ENCODE data around the gene LEKR1.
A peak's percentile ranks its signal among the peaks of the same experiment; 100 is the strongest.
"Not testable (repeated sequence)": the region's sequence is repeated elsewhere in the genome, so short reads cannot be mapped to it uniquely, and the experiment has no call there.

The LEKR1 gene

DNA sequence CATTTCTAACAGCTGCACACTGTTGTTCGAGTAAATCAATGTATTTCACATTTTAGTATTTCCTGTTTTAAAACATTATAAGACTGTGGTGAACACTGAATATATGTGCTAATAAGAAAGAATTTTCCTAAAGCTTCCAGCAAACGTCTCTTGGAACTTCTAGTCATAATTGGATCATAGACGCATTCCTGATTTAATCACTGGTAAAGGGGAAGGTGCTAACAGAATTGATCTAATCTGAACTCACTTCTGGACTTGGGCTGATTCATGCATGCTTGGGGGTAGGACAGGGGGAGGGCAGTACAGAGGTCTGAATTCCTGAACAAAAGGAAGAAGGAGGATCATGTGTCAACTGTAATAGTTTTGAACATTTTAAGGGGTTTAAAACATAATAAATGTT, 7.3 kb upstream of the LEKR1 start:
- H3K4me1 ChIP-seq (ENCODE audit: control insufficient read depth, insufficient read depth, low read length): peaks cover 1% of the 10 kb centered on the region; the same call in 1 of the 2 replicates
- H3K36me3 ChIP-seq (ENCODE audit: control insufficient read depth, insufficient read depth, low read length): no peaks in the 10 kb centered on the region
- H3K27me3 ChIP-seq (ENCODE audit: control insufficient read depth, insufficient read depth, low read length): peaks cover 20% of the 10 kb centered on the region; the same call in 1 of the 2 replicates
- no CpG with 5 or more reads among the region's 3 CpGs for WGBS (ENCODE audit: insufficient coverage, insufficient read length)
- no peak overlapping the region for H3K4me3 ChIP-seq (ENCODE audit: low read length)
- H3K9me3 ChIP-seq (ENCODE audit: control insufficient read depth, insufficient read depth, low read length): no peaks in the 10 kb centered on the region
- no peak overlapping the region for H3K27ac ChIP-seq (ENCODE audit: low read length)
- DNase-seq (ENCODE audit: low read depth, low spot score): no peak

DNA sequence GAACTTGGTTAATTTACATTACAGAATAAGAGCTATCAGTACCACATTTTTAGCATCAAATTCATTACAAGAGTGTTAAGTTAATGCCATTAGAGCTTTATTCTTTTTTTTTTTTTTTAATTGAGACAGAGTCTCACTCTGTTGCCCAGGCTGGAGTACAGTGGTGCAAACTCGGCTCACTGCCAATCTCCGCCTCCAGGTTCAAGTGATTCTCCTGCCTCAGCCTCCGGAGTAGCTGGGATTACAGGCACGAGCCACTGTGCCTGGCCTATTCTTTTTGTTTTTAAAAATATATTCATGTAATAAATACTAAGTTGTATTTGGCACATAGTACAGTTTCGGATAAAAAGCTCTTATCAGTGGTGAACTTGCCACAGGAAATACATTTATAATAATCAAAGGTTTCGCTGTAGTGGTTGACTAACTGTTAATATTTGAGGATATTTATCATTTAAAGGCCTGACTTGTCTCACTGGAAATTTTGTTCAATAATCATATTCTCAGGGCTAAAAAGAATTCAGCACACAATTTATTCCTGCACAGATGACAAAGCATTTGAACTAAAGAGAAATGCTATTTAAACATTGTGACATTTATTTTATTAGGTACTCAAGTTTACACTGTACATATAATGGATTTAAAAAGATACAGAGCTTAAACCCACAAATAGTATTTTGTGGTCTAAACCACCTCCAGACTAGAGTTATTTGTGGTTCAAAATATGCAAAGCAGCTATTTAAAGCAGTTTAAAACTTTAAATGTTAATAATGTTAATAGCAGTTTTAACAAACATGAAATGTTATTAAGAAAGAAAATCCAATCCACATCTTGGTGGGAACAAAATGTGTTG, 6.1 kb upstream of the LEKR1 start:
- Histone ChIP-seq H3K4me3 (ENCODE audit: low read length) (no peak overlapping the region), H3K4me1 (ENCODE audit: control insufficient read depth, insufficient read depth, low read length) (peaks cover 1% of the 10 kb centered on the region; the same call in 1 of the 2 replicates), H3K9me3 (ENCODE audit: control insufficient read depth, insufficient read depth, low read length) (no peaks in the 10 kb centered on the region), H3K27ac (ENCODE audit: low read length) (no peak overlapping the region), H3K27me3 (ENCODE audit: control insufficient read depth, insufficient read depth, low read length) (peaks cover 23% of the 10 kb centered on the region), H3K36me3 (ENCODE audit: control insufficient read depth, insufficient read depth, low read length) (no peaks in the 10 kb centered on the region)
- no peak for DNase-seq (ENCODE audit: low read depth, low spot score)
- WGBS (ENCODE audit: insufficient coverage, insufficient read length): no CpG with 5 or more reads among the region's 6 CpGs

DNA sequence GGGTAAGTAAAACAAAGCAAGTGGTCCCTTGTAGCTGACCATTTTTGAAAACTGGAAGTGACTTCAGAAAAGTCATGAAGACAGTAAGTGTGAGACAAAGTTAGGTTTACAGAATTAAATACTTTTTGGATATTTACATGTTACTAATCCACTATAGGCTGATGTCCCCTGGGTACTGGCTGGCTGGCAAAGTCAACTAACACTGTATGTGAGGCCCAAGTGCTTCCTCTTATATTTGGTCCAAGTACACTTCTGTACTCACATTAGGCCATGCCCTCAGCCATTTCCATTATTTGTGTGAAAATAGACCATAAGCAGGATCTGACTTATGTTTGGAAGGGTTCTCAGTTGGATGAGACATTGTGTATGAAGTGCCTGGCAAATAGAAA, 5.5 kb upstream of the LEKR1 start:
- no peak for DNase-seq (ENCODE audit: low read depth, low spot score)
- H3K4me1 ChIP-seq (ENCODE audit: control insufficient read depth, insufficient read depth, low read length): peaks cover 1% of the 10 kb centered on the region; the same call in 1 of the 2 replicates
- no peaks in the 10 kb centered on the region for H3K9me3 ChIP-seq (ENCODE audit: control insufficient read depth, insufficient read depth, low read length)
- H3K4me3 ChIP-seq (ENCODE audit: low read length): no peak overlapping the region
- peaks cover 22% of the 10 kb centered on the region for H3K27me3 ChIP-seq (ENCODE audit: control insufficient read depth, insufficient read depth, low read length)
- no peaks in the 10 kb centered on the region for H3K36me3 ChIP-seq (ENCODE audit: control insufficient read depth, insufficient read depth, low read length)
- no peak overlapping the region for H3K27ac ChIP-seq (ENCODE audit: low read length)

DNA sequence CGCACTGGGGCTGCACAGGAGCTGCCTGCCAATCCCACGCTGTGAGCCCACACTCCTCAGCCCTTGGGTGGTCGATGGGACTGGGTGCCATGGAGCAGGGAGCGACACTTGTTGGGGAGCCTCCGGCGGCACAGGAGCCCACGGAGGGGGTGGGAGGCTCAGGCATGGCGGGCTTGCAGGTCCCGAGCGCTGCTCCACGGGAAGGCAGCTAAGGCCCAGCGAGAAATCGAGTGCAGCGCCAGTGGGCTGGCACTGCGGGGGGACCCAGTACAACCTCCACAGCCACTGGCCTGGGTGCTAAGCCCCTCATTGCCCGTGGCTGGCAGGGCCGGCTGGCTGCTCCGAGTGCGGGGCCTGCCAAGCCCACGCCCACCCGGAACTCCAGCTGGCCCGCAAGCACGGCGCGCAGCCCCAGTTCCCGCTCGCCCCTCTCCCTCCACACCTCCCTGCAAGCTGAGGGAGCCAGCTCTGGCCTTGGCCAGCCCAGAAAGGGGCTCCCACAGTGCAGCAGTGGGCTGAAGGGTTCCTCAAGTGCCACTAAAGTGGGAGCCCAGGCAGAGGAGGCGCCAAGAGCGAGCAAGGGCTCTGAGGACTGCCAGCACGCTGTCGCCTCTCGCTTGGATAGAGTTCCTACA, 3.4 kb upstream of the LEKR1 start:
- DNase-seq (ENCODE audit: low read depth, low spot score); H3K4me3 ChIP-seq (ENCODE audit: low read length); H3K36me3 ChIP-seq (ENCODE audit: control insufficient read depth, insufficient read depth, low read length); H3K27ac ChIP-seq (ENCODE audit: low read length); H3K4me1 ChIP-seq (ENCODE audit: control insufficient read depth, insufficient read depth, low read length); H3K9me3 ChIP-seq (ENCODE audit: control insufficient read depth, insufficient read depth, low read length): not testable (repeated sequence)
- no CpG with 5 or more reads among the region's 32 CpGs for WGBS (ENCODE audit: insufficient coverage, insufficient read length)
- H3K27me3 ChIP-seq (ENCODE audit: control insufficient read depth, insufficient read depth, low read length): peaks cover 20% of the 10 kb centered on the region

DNA sequence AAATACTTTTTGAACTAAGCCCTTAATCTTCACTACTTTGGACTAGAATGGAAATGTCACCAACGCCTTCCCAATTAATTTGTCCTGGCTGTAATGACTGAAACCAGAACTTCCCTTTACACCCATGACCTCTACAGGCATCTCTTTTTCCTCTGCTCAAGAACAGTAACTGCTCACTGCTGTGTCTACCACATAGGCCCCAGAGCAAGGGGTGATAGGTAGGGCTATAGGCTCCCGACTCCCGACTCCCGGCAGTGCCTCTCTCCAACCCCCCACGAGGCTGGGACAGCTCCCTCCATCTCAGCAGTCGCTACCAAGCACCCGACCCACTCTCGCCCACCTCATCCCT, 384 bp upstream of the LEKR1 start:
- Histone ChIP-seq H3K4me1 (ENCODE audit: control insufficient read depth, insufficient read depth, low read length) (no peaks in the 10 kb centered on the region; the same call in 1 of the 2 replicates), H3K27ac (ENCODE audit: low read length) (no peak overlapping the region), H3K4me3 (ENCODE audit: low read length) (peak overlapping the region; percentile 69; the same call in 1 of the 2 replicates), H3K36me3 (ENCODE audit: control insufficient read depth, insufficient read depth, low read length) (no peaks in the 10 kb centered on the region), H3K9me3 (ENCODE audit: control insufficient read depth, insufficient read depth, low read length) (no peaks in the 10 kb centered on the region), H3K27me3 (ENCODE audit: control insufficient read depth, insufficient read depth, low read length) (peaks cover 24% of the 10 kb centered on the region)
- no peak for DNase-seq (ENCODE audit: low read depth, low spot score)
- no CpG with 5 or more reads among the region's 8 CpGs for WGBS (ENCODE audit: insufficient coverage, insufficient read length)

DNA sequence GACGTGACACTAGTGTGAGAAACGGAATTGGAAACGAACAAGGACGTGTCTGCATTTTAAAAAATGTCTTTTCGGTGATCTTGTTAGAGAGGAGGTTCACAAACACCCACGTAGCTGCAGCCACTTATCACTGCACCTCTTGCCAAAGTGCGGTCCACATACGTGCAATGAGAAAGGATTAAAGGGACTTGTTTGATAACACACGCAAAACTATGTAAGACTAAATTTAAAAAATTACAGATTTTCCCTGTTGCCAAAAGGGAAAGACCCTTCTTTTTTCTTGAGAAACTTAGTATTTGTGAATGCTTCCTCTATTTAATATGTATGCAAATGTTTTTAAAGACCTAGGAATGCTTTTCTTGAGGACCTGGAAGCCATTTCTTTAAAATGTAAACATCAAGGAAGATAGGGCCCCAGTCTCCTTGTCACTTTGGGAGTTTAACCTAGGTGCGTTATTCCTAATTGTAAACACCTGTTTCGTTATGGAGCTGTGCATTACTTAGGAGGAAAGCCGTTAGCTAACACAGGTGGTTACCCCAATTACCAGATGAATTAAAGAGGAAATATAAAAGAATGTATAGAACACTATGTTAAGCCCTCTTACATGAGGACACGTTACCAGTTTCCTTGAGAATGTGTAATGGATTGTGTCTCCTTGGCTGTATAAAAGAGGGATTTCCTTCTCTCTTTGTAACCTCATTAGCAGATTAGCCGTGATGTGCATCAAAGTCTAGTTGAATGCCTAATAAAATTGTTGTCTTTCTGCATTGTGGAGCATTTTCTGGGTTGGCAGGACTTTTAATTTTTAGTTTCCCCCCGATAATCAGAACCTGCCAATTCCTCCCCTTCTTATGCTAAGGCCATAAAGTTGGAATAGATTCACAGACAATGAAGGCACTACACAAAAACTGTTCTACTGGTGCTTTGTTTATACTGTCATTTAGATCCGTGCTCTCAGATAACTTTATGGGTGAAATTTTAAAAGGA, 1.0 kb downstream of the LEKR1 start:
- WGBS (ENCODE audit: insufficient coverage, insufficient read length): no CpG with 5 or more reads among the region's 16 CpGs
- DNase-seq (ENCODE audit: low read depth, low spot score): no peak
- H3K4me1 ChIP-seq (ENCODE audit: control insufficient read depth, insufficient read depth, low read length): no peaks in the 10 kb centered on the region; the same call in 1 of the 2 replicates
- H3K9me3 ChIP-seq (ENCODE audit: control insufficient read depth, insufficient read depth, low read length): no peaks in the 10 kb centered on the region
- no peaks in the 10 kb centered on the region for H3K36me3 ChIP-seq (ENCODE audit: control insufficient read depth, insufficient read depth, low read length)
- no peak overlapping the region for H3K27ac ChIP-seq (ENCODE audit: low read length)
- peak overlapping the region; percentile 69; the same call in 1 of the 2 replicates for H3K4me3 ChIP-seq (ENCODE audit: low read length)
- H3K27me3 ChIP-seq (ENCODE audit: control insufficient read depth, insufficient read depth, low read length): peaks cover 24% of the 10 kb centered on the region

DNA sequence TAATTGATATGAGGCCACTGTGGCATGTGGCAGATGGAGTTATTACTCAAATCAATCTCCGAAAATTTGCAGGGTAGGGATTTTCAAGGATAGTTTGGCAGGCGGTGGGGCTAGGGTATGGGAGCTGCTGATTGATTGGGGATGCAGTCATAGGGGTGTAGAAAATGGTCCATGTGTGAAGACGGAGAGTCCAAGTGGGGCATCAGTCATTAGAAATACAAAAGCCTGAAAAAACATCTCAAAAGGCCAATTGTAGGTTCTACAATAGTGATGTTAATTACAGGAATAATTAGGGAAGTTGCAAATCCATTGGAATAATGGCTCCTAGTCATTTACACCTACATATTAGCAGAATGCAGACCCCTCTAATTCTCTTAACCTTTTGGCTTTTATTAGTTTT, 4.9 kb downstream of the LEKR1 start:
- Histone ChIP-seq H3K36me3 (ENCODE audit: control insufficient read depth, insufficient read depth, low read length) (no peaks in the 10 kb centered on the region), H3K4me3 (ENCODE audit: low read length) (no peak overlapping the region), H3K9me3 (ENCODE audit: control insufficient read depth, insufficient read depth, low read length) (no peaks in the 10 kb centered on the region), H3K27ac (ENCODE audit: low read length) (no peak overlapping the region), H3K27me3 (ENCODE audit: control insufficient read depth, insufficient read depth, low read length) (peaks cover 16% of the 10 kb centered on the region), H3K4me1 (ENCODE audit: control insufficient read depth, insufficient read depth, low read length) (no peaks in the 10 kb centered on the region; the same call in none of the 2 replicates)
- no peak for DNase-seq (ENCODE audit: low read depth, low spot score)
- WGBS (ENCODE audit: insufficient coverage, insufficient read length): no CpG with 5 or more reads among the region's 3 CpGs

DNA sequence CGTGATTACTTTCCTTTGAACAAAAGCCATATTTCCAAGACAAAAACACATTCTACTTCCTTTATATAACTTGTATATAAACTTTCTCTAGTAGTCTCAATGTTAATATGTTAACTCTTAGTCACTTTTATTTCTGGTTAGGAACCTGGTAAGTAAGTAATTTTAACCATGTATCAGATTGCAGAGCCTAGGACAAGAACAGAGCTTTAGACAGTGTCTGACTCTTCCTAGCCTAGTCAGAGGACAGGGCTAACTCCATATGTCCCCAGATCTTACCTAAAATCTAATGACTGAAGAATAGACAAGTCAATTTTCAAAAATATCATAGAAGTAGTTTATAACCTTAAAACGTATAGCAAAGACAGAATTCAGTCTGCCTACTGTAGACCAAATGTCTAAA, 8.3 kb downstream of the LEKR1 start:
- no peak overlapping the region for H3K4me3 ChIP-seq (ENCODE audit: low read length)
- WGBS (ENCODE audit: insufficient coverage, insufficient read length): 100% methylated on average over 1 of the region's 2 CpGs
- H3K27ac ChIP-seq (ENCODE audit: low read length): no peak overlapping the region
- H3K36me3 ChIP-seq (ENCODE audit: control insufficient read depth, insufficient read depth, low read length): no peaks in the 10 kb centered on the region
- peaks cover 2% of the 10 kb centered on the region; the same call in 1 of the 2 replicates for H3K27me3 ChIP-seq (ENCODE audit: control insufficient read depth, insufficient read depth, low read length)
- DNase-seq (ENCODE audit: low read depth, low spot score): no peak
- no peaks in the 10 kb centered on the region for H3K9me3 ChIP-seq (ENCODE audit: control insufficient read depth, insufficient read depth, low read length)
- no peaks in the 10 kb centered on the region; the same call in none of the 2 replicates for H3K4me1 ChIP-seq (ENCODE audit: control insufficient read depth, insufficient read depth, low read length)

DNA sequence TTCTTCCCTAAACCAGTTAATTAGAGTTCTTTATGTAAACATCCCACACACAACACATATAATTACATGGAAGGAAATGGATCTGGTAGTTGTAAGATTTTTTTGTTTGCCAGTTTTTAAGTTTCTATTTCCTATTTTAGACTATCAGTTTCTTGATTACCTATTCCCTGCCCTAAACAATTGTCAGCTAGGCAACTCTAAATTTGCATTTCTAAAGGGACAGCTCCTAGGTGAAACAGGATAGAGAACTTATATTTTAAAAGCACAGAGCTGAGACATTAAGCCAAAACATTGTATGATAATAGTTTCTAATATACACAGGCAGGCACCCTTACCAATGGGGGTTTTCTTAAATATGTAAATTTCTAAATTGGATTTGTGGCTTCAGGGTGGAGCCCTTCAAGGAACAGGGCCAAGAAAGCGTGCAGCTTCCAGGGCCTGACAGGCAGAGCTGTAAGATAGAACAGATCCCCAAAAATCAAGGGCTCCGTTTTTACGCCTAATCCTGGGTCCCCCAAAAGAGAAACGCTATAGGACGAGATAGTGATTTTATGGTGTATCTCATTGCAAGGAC, 8.9 kb downstream of the LEKR1 start:
- H3K4me3 ChIP-seq (ENCODE audit: low read length): no peak overlapping the region
- no peaks in the 10 kb centered on the region for H3K9me3 ChIP-seq (ENCODE audit: control insufficient read depth, insufficient read depth, low read length)
- H3K36me3 ChIP-seq (ENCODE audit: control insufficient read depth, insufficient read depth, low read length): no peaks in the 10 kb centered on the region
- peaks cover under 1% of the 10 kb centered on the region; the same call in 1 of the 2 replicates for H3K27me3 ChIP-seq (ENCODE audit: control insufficient read depth, insufficient read depth, low read length)
- no peak for DNase-seq (ENCODE audit: low read depth, low spot score)
- no CpG with 5 or more reads among the region's 5 CpGs for WGBS (ENCODE audit: insufficient coverage, insufficient read length)
- no peak overlapping the region for H3K27ac ChIP-seq (ENCODE audit: low read length)
- H3K4me1 ChIP-seq (ENCODE audit: control insufficient read depth, insufficient read depth, low read length): no peaks in the 10 kb centered on the region; the same call in none of the 2 replicates

DNA sequence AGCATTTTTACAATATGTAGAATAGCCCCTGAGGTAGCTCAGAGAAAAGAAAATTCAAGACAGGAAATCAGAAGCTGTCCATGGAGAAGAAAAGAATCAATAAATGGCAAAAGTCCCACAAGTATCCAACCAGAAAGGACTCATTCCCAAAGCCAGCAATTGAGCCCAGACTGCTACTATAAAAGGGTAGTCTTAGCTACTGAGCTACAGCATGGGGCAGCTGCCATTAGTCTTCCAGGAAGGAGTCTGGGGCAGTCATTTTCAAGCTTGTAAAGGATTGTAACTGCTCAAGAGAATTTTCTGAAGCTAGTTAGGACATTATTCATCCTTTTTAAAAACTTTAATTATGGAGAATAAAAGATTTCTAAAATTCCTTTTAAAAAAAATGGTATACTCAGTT, 10.5 kb downstream of the LEKR1 start:
- no peaks in the 10 kb centered on the region for H3K9me3 ChIP-seq (ENCODE audit: control insufficient read depth, insufficient read depth, low read length)
- H3K27ac ChIP-seq (ENCODE audit: low read length): no peak overlapping the region
- H3K4me3 ChIP-seq (ENCODE audit: low read length): no peak overlapping the region
- DNase-seq (ENCODE audit: low read depth, low spot score): no peak
- no peaks in the 10 kb centered on the region for H3K36me3 ChIP-seq (ENCODE audit: control insufficient read depth, insufficient read depth, low read length)
- no peaks in the 10 kb centered on the region; the same call in 1 of the 2 replicates for H3K27me3 ChIP-seq (ENCODE audit: control insufficient read depth, insufficient read depth, low read length)
- no peaks in the 10 kb centered on the region; the same call in none of the 2 replicates for H3K4me1 ChIP-seq (ENCODE audit: control insufficient read depth, insufficient read depth, low read length)

All from iPS DF 6.9 (cell line).